ENCODE results near the gene PDK2. TPM values are rescaled to one million over a fixed set of nuclear protein-coding genes. Genes with fewer than 3 reads are reported as not detected.

PDK2 gene
- total and polyA plus RNA-seq, 2 experiments from 2014 or later = 12.0 to 15.9 TPM

DNA sequence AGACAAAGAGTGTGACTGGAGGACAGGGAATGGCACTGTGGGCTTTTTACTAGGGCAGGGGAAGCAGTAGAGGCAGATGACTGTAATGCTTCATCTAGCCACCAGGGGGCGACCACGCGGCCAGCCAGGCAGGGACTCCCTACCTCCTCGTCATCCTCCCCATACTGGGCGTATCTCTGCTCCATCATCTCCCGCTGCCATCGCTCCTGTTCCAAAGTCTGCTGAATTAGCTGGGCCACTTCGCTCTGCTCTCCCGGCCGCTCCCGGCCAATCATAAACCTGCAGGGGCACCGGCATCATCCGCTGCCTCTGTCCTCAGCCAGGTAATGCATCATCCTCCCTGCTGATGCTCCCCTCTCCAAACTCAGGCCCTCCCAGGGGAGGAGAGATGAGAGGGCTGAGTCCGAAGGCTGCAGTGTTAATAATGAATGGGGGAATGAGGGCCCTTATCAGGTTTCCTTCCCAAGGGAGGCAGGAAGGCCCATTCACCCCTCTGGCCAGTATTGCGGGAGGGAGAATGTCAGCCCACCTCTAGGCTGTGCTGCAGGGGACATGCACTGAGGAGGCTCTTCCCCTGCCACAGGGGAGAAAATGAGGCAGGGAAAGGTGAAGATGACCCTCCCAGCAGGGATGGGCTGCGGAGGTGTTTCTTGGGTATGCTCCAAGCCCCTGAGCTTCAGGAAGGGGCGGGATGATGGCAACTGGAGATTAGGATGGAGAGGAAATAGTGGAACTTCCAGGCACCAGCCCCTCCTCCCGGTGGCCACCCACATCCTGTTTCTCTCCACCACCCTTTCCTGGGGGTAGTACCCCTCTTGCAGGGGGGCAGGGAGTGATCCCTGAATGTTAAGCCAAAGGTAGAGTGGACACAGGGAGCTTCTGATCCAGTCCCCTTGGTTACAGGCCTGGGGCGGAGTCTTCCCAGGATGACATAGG is 45.1 kb downstream of the PDK2 start:
- peak; percentile 95 for ATAC-seq
- Mint-ChIP-seq H3K4me3 (no peak overlapping the region; the same call in 2 of the 3 replicates), H3K4me1 (peaks cover 15% of the 10 kb centered on the region), H3K36me3 (ENCODE audit: low read depth) (peaks cover 53% of the 10 kb centered on the region), H3K9me3 (no peaks in the 10 kb centered on the region), H3K27me3 (ENCODE audit: insufficient read depth, low read depth, poor library complexity) (peaks cover 23% of the 10 kb centered on the region), H3K27ac (no peak overlapping the region)
- Histone ChIP-seq H3K79me2 (replicated peaks; ENCODE audit: insufficient read depth) (no peaks in the 10 kb centered on the region), H3K36me3 (ENCODE audit: insufficient read depth) (no peaks in the 10 kb centered on the region; the same call in 1 of the 2 replicates), H3K4me1 (ENCODE audit: insufficient read depth) (peaks cover 5% of the 10 kb centered on the region), H3K27ac (ENCODE audit: low read depth) (no peak overlapping the region), H3K27me3 (ENCODE audit: insufficient read depth) (no peaks in the 10 kb centered on the region), H3K4me2 (peak overlapping the region; percentile 33; the same call in 1 of the 2 replicates), H4K20me1 (replicated peaks; ENCODE audit: insufficient read depth) (no peaks in the 10 kb centered on the region), H3K4me3 (peak overlapping the region; percentile 24; the same call in 1 of the 2 replicates), H2AFZ (no peak overlapping the region), H3F3A (replicated peaks; ENCODE audit: low read depth) (no peaks in the 10 kb centered on the region), H3K9me2 (ENCODE audit: insufficient read depth) (no peaks in the 10 kb centered on the region)
- peak; percentile 82 for TF ChIP-seq CREB1 (CRISPR knock-in tag; IDR thresholded peaks at IDR 0.05; ENCODE audit: low read depth)
- TF ChIP-seq JUNB (IDR thresholded peaks at IDR 0.05; ENCODE audit: unreplicated experiment) = no peak
- TF ChIP-seq, protein P1, sequence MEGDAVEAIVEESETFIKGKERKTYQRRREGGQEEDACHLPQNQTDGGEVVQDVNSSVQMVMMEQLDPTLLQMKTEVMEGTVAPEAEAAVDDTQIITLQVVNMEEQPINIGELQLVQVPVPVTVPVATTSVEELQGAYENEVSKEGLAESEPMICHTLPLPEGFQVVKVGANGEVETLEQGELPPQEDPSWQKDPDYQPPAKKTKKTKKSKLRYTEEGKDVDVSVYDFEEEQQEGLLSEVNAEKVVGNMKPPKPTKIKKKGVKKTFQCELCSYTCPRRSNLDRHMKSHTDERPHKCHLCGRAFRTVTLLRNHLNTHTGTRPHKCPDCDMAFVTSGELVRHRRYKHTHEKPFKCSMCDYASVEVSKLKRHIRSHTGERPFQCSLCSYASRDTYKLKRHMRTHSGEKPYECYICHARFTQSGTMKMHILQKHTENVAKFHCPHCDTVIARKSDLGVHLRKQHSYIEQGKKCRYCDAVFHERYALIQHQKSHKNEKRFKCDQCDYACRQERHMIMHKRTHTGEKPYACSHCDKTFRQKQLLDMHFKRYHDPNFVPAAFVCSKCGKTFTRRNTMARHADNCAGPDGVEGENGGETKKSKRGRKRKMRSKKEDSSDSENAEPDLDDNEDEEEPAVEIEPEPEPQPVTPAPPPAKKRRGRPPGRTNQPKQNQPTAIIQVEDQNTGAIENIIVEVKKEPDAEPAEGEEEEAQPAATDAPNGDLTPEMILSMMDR (conservative IDR thresholded peaks at IDR 0.05; ENCODE audit: low read depth in 2 of 2) = peak; percentile 70 to 94
- TF ChIP-seq, protein P2, sequence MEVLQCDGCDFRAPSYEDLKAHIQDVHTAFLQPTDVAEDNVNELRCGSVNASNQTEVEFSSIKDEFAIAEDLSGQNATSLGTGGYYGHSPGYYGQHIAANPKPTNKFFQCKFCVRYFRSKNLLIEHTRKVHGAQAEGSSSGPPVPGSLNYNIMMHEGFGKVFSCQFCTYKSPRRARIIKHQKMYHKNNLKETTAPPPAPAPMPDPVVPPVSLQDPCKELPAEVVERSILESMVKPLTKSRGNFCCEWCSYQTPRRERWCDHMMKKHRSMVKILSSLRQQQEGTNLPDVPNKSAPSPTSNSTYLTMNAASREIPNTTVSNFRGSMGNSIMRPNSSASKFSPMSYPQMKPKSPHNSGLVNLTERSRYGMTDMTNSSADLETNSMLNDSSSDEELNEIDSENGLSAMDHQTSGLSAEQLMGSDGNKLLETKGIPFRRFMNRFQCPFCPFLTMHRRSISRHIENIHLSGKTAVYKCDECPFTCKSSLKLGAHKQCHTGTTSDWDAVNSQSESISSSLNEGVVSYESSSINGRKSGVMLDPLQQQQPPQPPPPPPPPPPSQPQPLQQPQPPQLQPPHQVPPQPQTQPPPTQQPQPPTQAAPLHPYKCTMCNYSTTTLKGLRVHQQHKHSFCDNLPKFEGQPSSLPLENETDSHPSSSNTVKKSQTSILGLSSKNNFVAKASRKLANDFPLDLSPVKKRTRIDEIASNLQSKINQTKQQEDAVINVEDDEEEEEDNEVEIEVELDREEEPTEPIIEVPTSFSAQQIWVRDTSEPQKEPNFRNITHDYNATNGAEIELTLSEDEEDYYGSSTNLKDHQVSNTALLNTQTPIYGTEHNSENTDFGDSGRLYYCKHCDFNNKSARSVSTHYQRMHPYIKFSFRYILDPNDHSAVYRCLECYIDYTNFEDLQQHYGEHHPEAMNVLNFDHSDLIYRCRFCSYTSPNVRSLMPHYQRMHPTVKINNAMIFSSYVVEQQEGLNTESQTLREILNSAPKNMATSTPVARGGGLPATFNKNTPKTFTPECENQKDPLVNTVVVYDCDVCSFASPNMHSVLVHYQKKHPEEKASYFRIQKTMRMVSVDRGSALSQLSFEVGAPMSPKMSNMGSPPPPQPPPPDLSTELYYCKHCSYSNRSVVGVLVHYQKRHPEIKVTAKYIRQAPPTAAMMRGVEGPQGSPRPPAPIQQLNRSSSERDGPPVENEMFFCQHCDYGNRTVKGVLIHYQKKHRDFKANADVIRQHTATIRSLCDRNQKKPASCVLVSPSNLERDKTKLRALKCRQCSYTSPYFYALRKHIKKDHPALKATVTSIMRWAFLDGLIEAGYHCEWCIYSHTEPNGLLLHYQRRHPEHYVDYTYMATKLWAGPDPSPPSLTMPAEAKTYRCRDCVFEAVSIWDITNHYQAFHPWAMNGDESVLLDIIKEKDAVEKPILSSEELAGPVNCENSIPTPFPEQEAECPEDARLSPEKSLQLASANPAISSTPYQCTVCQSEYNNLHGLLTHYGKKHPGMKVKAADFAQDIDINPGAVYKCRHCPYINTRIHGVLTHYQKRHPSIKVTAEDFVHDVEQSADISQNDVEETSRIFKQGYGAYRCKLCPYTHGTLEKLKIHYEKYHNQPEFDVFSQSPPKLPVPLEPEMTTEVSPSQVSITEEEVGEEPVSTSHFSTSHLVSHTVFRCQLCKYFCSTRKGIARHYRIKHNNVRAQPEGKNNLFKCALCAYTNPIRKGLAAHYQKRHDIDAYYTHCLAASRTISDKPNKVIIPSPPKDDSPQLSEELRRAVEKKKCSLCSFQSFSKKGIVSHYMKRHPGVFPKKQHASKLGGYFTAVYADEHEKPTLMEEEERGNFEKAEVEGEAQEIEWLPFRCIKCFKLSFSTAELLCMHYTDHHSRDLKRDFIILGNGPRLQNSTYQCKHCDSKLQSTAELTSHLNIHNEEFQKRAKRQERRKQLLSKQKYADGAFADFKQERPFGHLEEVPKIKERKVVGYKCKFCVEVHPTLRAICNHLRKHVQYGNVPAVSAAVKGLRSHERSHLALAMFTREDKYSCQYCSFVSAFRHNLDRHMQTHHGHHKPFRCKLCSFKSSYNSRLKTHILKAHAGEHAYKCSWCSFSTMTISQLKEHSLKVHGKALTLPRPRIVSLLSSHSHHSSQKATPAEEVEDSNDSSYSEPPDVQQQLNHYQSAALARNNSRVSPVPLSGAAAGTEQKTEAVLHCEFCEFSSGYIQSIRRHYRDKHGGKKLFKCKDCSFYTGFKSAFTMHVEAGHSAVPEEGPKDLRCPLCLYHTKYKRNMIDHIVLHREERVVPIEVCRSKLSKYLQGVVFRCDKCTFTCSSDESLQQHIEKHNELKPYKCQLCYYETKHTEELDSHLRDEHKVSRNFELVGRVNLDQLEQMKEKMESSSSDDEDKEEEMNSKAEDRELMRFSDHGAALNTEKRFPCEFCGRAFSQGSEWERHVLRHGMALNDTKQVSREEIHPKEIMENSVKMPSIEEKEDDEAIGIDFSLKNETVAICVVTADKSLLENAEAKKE (CRISPR knock-in tag; IDR thresholded peaks at IDR 0.05) = no peak
- TF ChIP-seq, protein P3, sequence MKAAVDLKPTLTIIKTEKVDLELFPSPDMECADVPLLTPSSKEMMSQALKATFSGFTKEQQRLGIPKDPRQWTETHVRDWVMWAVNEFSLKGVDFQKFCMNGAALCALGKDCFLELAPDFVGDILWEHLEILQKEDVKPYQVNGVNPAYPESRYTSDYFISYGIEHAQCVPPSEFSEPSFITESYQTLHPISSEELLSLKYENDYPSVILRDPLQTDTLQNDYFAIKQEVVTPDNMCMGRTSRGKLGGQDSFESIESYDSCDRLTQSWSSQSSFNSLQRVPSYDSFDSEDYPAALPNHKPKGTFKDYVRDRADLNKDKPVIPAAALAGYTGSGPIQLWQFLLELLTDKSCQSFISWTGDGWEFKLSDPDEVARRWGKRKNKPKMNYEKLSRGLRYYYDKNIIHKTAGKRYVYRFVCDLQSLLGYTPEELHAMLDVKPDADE (IDR thresholded peaks at IDR 0.05) = peak; percentile 29; the same call in 1 of the 2 replicates
- DNase-seq (ENCODE audit: low spot score) = peak; percentile 92
